Stimulated activated naive CD4-positive, alpha-beta T cell (primary cell): ENCODE data around the gene ADGRB3.

Experiments
- DNase-seq, 6 experiments: peaks; one replicate each; lab custom pipeline; 2025; lab: John Stamatoyannopoulos, UW

The ADGRB3 gene

GRCh38 chr6:68709091-68709490, 74.0 kb downstream of the ADGRB3 start:
- DNase-seq, result no peak

- DNase-seq, result no peak
Measured at GRCh38 chr6:68709882-68710281, 74.8 kb downstream of the ADGRB3 start.

GRCh38 chr6:68710496-68710895, 75.4 kb downstream of the ADGRB3 start:
- DNase-seq, result no peak

GRCh38 chr6:68710916-68711315, 75.8 kb downstream of the ADGRB3 start:
- no peak for DNase-seq

GRCh38 chr6:68711386-68712000, 76.4 kb downstream of the ADGRB3 start:
- DNase-seq, result no peak

GRCh38 chr6:68716620-68717019, 81.5 kb downstream of the ADGRB3 start:
- DNase-seq, result no peak

GRCh38 chr6:68718385-68719073, 83.4 kb downstream of the ADGRB3 start:
- DNase-seq, result no peak

- DNase-seq, result no peak
Measured at GRCh38 chr6:68719761-68720160, 84.7 kb downstream of the ADGRB3 start.

GRCh38 chr6:68722891-68723527, 87.9 kb downstream of the ADGRB3 start:
- DNase-seq, result no peak

GRCh38 chr6:68724060-68724459, 89.0 kb downstream of the ADGRB3 start:
- no peak for DNase-seq

- DNase-seq, result no peak
Measured at GRCh38 chr6:68726337-68726736, 91.3 kb downstream of the ADGRB3 start.

- no peak for DNase-seq
Measured at GRCh38 chr6:68726992-68727391, 91.9 kb downstream of the ADGRB3 start.

- no peak for DNase-seq
Measured at GRCh38 chr6:68727699-68728098, 92.6 kb downstream of the ADGRB3 start.

GRCh38 chr6:68728159-68728979, 93.3 kb downstream of the ADGRB3 start:
- no peak for DNase-seq

GRCh38 chr6:68729377-68729903, 94.4 kb downstream of the ADGRB3 start:
- DNase-seq, result no peak

GRCh38 chr6:68730291-68731054, 95.4 kb downstream of the ADGRB3 start:
- DNase-seq, result no peak

GRCh38 chr6:68732423-68732822, 97.3 kb downstream of the ADGRB3 start:
- no peak for DNase-seq

GRCh38 chr6:68735866-68736265, 100.8 kb downstream of the ADGRB3 start:
- no peak for DNase-seq

- no peak for DNase-seq
Measured at GRCh38 chr6:68737061-68737460, 102.0 kb downstream of the ADGRB3 start.

GRCh38 chr6:68738039-68738438, 103.0 kb downstream of the ADGRB3 start:
- DNase-seq, result no peak

GRCh38 chr6:68740828-68741500, 105.9 kb downstream of the ADGRB3 start:
- peak in 2 of 6 experiments; percentile 1 to 12 for DNase-seq
